Measurements from ENCODE around the gene CANT1.
"Not testable (repeated sequence)": the region's sequence is repeated elsewhere in the genome, so short reads cannot be mapped to it uniquely, and the experiment has no call there.

CANT1 gene

GRCh38 chr17:78974635-78975591 lies 34.7 kb downstream of the CANT1 start:
- DNase-seq, result peak; percentile 44 to 65

- DNase-seq, result no peak
Observed at GRCh38 chr17:78973792-78974520, 35.6 kb downstream of the CANT1 start.

DNA sequence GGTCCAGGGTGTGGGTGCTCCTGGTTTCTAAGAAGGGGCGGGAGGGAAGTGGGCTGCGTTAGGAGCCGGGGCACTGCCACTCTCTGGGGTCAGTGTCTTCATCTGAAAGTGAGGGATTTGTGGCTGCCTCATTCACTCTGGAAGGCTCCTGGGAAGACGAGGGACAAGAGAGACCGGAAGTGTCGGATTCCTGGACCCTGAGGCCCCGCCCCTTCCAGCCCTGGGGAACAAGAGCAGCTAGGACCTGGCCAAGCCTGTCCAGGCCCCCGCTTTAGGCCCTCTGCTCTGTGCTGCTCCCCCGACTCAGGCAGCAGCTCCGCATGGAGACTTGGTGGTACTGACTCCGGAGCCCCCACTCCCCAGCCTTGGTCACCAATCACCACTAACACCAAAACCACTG lies 36.4 kb downstream of the CANT1 start:
- no peak for DNase-seq

DNA sequence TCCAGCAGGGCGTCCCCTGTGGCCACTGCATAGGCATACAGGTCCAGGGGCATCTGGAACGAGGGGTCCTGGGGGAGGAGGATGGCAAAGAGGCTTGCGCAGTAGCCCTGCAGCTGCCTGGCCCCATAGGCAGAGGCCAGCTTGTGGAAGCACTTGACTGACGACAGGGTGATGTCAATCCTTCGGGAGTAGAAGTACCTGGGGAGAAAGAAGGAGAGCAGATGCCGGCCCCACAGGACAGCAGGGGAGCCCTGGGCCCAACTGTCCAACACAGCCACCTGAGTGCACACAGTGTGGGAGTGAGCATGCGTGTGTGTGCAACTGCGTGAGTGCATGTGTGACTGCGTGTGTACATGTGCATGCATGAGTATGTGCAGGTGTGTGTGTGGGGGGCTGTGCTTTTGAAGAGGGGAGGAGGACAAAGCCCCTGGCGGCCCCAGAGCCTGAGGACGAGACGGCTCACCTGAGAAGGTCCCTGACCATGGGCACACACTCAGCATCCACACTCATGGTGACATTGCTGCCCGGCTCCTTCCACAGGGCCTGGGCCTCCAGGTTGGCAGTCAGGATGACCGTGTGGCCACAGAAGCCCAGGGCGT lies 37.0 kb downstream of the CANT1 start:
- DNase-seq, result no peak

DNA sequence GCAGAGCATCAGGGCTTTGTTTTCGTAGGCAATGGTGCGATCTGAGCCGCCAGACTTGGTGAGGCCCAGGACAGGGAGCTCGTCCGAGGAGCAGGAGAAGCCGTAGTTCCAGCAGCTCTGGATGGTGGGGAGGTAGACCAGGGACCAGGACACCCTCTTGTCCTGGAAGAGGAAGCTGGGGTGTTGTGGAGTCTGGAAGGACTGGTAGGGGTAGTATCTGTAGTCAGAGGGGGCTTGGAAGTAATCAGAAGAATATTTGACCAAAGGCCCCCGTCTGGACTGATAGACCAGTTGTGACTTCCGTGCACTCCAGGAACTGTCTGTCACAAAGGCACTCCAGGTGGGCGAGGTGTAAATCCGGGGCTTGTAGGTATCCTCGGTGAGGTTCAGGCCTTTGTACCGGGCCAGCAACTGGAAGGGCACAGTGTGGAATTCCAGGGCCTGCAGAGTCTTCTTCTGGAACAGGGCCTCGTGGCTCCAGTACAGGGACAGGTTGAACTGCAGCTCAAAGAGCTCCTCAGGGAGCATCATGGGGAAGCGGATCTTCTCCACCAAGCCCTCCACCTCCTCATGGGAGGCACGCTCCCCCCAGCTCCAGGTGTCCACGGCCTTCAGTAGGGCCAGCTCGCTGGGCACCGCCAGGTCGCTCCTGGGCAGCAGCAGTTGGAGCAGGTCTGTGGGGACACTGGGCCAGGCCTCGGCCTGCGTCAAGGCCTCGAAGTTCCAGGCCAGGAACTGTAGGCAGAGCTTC lies 37.6 kb downstream of the CANT1 start:
- DNase-seq, result no peak

- DNase-seq, result peak; percentile 78 to 80
Observed at GRCh38 chr17:78970834-78971755, 38.5 kb downstream of the CANT1 start.

DNA sequence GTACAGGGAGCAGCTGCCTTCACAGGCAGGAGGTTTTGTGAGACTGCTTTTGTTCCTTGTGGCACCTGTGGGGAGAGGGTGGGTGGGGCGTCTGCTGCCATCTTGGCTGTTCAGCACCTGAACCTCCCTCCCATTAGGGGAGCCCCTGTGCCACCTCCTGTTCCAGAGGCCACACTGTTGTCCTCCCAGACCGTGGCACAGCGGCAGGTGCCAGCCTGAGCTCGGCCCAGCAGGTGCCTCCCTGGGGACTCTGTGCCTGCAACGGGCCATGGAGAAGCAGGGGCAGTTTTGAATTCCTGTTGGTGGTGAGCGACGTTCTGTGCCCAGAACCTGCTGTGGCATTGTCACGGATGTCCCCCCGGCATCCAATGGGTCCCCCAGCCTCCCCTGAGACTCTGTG lies 39.7 kb downstream of the CANT1 start:
- DNase-seq, result no peak

- no peak for DNase-seq
Observed at GRCh38 chr17:78967782-78968362, 41.7 kb downstream of the CANT1 start.

DNA sequence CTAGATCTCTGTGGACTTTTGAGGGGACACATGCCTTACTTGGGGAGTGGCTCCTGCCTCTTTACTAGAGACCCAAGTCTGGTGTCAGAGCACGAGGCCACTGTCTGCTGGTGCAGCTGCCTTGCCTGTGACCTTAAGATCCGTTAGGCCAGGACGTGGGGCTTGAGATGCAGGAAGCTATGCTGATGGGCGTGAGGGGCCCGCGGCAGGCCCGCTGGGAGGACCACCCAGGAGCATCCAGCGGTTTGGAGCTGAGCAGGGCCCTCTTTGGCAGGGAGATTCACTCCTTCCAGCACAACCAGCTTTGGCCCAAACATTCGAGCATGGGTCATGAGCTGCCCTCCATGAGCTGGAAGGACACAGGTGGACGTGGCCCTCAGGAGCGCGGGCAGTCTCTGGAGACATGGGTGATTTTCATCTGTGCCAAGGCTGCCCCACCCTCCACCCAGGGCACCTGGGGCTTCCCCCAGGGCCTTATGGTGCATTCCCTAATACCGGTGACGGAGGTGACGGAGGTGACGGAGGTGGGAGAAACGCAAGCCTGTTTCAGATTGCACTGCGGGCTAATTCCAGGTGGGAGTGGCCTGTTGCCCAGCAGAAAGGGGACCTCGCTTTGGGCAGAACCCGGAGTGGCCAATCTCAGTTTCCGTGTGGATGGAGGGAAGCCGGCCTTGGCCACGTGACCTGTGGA lies 42.5 kb downstream of the CANT1 start:
- no peak for DNase-seq

DNA sequence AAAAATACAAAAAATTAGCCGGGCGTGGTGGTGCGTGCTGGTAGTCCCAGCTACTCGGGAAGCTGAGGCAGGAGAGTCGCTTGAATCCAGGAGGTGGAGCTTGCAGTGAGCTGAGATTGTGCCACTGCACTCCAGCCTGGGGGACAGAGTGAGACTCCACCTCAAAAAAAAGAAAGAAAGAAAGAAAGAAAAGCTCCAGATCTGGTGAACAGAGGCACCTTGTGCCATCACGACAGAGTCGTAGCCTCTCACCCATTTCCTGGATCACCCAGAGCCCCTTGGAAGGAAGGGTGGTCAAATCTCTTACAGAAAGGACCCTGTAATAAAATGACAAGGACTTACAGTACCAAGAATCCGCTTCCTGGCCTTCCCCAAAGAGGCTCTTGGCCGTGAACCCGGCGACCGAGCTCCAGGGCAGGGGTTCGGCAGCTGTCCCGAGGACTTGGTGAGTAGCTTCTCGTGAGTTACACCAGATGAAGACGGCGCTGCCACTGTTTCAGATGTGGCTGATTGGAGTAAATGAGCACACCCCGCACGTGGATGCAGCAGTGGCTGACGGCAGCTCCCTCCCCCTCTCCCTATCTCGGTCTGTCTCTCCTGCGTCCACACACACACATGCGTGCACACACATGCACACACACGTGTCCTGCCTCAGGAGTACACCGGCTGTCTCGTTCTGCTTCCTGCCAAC lies 43.3 kb downstream of the CANT1 start:
- no peak for DNase-seq

- no peak for DNase-seq
Observed at GRCh38 chr17:78965491-78965924, 44.1 kb downstream of the CANT1 start.

DNA sequence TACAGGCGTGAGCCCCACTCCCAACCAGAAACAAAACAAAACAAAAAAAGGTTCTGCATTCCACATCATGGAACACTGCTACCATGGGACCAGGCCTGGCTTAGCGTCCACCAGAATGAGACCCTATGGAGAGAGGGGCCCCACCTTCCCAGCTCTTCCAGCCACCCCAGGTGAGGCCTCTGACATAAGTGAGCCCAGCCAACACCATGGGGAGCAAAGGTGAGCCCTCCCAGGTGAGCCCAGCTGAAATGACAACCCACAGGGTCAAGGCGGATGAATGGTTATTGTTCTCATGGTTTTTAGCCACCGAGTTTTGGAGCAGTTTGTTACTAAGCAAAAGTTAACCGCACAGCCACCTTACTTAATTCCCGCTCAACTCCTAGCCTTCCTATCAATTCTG lies 46.2 kb downstream of the CANT1 start:
- DNase-seq, result no peak

DNA sequence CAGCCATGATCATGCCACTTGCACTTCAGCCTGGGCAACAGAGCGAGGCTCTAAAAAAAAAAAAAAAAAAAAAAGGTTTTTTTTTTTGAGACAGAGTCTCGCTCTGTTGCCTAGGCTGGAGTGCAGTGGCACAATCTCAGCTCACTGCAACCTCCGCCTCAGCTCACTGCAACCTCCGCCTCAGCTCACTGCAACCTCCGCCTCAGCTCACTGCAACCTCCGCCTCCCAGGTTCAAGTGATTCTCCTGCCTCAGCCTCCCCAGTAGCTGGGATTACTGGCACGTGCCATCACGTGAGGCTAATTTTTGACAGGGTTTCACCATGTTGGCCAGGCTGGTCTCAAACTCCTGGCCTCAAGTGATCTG lies 46.6 kb downstream of the CANT1 start:
- not testable (repeated sequence) for DNase-seq

DNA sequence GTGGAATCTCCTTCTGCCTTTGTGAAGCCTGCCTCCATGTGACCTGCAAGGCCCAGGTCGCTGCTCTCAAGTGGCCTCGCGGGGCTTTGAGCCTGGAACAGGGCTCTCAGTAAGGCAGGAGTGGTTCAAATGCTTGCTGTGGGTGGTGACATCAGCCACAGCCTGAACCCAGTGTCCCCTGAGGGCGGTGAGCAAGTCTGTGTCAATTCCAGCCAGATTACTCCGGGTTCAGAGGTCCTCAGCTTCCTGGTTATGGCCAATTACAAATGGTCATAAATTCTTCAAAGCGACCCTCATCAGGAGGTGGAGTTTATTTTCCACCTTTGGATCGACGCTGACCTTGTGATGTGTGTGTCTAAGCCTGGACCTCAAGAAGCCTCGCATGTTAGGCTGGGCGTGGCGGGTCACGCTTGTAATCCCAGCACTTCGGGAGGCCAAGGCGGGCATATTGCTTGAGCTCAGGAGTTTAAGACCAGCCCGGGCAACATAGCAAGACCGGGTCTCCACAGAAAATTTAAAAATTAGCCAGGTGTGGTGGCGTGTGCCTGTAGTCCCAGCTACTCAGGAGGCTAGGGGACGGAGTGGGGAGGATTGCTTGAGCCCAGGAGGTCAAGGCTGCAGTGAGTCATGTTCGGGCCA lies 47.1 kb downstream of the CANT1 start:
- no peak for DNase-seq

GRCh38 chr17:78961571-78961970 lies 48.0 kb downstream of the CANT1 start:
- DNase-seq, result no peak

DNA sequence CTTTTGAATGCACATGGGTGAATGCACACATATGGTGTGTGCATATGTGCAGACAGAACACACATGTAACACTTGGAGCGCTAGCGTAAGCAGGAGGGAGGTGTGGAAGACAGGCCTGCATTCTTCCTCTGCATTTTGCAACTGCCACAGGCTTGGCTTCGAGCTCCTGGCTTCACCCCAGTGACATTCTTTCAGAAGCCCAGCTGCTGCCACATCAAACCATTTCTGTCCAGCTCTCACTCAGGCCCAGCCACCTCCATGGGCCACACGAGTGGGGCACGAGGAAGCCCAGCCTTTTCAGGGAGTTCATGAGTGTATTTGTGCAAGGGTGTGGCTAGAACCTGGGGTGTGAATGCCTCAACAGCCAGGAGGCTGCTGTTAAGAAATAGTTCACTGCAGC lies 48.6 kb downstream of the CANT1 start:
- DNase-seq, result peak in 1 of 2 experiments; percentile 22

GRCh38 chr17:78959803-78960202 lies 49.8 kb downstream of the CANT1 start:
- no peak for DNase-seq

DNA sequence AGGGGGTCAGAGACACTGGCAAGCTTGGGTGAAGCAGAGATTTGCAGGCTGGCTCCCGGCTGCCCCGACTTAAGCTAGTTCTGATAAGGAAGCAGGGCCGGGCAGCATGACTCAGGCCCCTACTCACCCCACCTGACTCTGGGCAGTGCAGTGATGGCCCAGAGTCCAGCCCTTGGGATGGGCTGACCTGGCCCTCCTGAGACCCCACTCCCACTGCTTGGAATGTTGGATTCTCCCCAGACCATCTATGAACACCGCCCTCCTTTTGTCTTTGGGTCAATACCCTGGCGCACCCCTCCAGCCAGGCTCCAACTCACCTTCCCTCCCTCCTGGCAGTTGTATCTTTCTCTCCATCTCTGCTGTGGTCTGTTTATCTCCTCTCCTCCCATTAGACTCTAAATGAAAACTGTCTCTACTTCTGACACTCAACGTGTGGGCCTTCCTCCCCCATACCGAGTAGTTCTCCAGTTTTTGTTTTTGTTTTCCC lies 50.9 kb downstream of the CANT1 start:
- no peak for DNase-seq

DNA sequence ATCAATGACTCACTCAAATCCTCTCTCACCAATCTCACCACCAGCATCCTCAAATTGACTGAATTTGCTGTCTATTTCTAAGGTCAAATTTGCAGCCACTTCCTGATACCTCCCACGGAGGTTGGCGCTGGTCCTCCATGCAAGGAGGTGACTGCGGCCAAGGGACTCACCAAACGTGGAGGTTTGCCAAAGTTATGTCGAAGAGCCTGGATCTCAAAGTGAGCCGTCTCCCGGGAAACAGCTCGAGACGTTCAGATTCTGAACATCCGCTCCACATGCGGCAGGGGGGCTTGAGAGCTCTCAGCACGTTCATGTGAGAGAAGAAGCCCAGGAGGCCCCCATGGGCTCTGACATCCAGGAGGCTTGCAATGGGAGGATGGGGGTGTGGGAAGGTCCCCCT lies 52.4 kb downstream of the CANT1 start:
- no peak for DNase-seq
